Activated T-cell treated with anti-CD3 and anti-CD28 coated beads, Interleukin-2, amount 50 U/mL, for 48 hours (primary cell): Measurements from ENCODE around the gene DHX40.
"Not testable (repeated sequence)": the region's sequence is repeated elsewhere in the genome, so short reads cannot be mapped to it uniquely, and the experiment has no call there.

ENCODE experiments used
- DNase-seq, 2 experiments: peaks; one replicate each; pipeline ENCODE4 v3.0.0-alpha.2; 2020

Gene DHX40, protein sequence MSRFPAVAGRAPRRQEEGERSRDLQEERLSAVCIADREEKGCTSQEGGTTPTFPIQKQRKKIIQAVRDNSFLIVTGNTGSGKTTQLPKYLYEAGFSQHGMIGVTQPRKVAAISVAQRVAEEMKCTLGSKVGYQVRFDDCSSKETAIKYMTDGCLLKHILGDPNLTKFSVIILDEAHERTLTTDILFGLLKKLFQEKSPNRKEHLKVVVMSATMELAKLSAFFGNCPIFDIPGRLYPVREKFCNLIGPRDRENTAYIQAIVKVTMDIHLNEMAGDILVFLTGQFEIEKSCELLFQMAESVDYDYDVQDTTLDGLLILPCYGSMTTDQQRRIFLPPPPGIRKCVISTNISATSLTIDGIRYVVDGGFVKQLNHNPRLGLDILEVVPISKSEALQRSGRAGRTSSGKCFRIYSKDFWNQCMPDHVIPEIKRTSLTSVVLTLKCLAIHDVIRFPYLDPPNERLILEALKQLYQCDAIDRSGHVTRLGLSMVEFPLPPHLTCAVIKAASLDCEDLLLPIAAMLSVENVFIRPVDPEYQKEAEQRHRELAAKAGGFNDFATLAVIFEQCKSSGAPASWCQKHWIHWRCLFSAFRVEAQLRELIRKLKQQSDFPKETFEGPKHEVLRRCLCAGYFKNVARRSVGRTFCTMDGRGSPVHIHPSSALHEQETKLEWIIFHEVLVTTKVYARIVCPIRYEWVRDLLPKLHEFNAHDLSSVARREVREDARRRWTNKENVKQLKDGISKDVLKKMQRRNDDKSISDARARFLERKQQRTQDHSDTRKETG

DNA sequence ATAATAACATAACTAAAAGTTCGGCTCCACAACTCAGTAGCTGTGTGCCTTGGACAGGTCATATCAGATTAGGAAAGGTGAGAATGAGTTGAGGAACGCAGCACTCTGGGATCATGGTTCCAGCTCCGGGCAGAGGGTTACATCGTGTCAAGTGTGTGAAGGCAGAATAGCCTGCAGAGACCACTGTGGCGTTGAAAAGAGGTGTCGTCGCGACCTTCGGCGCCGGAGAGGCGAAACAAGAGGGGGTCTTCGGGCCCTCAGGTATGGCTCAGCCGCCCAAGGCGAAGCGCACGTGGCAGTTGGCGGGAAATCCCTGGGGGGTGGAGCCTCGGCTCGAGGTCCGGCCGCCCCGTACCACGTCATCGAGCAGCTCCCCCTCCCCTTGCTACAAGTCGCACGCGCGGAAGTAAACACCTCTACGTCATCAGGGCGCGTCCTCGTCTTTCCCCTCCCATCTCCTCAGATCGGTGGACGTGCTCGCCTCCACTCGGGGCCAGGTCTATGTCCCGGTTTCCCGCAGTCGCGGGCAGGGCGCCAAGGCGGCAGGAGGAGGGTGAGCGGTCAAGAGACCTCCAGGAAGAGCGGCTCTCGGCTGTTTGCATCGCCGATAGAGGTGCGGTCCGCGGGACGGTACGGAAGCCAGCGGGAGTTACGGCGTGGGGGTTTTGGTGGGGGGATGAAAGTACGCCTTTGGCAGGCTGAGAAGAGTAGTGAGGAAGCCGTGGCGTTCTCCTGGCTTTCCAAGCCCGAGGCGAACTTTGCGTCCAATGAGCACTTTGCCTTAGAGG, at the start of gene DHX40:
Gene DHX40 (plus strand): TSS at position 440 of the 788 bp plus-strand sequence. CDS start 62 bp downstream, at position 502.
- peak; percentile 93 to 95 for DNase-seq

- DNase-seq = no peak
Observed at GRCh38 chr17:59516451-59516850, 49.0 kb upstream of the DHX40 start.

- DNase-seq = no peak
Observed at GRCh38 chr17:59519132-59519531, 46.3 kb upstream of the DHX40 start.

DNA sequence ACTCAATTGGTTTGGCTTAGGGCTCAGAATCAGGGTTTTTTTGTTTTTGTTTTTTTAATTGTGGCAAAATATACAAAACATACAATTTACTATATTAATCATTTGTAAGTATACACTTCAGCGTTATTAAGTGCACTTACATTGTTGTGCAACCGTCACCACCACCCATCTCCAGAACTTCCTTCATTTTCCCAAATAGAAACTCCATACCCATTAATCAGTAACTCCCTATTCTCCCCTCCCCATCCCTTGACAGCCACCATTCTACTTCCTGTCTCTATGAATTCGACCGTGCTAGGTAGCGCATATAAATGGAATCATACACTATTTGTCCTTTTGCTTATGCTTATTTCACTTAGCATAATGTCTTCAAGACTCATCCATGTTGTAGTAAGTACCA, 45.2 kb upstream of the DHX40 start:
- DNase-seq = no peak

DNA sequence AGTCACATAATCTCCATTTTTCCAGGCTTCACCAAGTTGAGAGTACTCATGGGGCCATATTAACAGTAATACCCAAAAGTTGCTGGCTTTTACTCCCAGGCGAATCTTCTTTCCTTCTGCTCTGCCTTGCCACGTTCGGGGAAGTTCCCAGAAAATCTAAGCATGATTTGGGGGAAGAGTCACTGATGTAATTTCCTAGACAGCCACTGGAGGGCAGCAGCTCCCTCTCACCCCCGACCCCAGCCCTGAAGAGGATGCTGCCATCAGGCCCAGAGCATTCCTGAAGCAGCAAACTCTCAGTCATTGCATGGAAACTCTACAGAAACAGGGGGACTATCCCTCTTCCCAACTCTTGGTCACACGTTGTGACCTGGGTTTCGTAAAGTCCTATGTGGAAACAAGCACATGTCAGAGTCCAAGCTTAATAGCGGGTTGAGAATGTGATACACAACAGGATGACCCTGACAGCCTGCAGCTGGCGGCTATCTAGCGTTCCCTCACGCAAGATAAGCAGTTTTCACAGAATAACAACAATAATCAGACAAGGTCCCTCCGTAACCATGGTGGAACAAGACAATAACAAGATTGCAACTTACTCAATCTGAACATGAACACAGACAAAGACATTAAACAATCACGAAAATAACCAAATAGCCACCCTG, 43.8 kb upstream of the DHX40 start:
- peak; percentile 74 to 79 for DNase-seq

DNA sequence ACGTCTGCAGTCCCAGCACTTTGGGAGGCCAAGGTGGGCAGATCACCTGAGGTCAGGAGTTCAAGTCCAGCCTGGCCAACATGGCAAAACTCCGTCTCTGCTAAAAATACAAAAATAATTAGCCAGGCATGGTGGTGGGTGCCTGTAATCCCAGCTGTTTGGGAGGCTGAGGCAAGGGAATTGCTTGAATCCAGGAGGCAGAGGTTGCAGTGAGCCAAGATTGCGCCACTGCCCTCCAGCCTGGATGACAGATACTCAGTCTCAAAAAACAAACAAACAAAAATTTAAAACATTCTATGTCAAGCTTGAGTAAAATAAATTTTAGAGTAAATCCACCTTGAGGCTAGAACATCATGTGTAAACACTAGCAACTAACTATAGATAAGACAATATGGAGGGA, 40.5 kb upstream of the DHX40 start:
- DNase-seq = not testable (repeated sequence)

GRCh38 chr17:59525668-59526067, 39.7 kb upstream of the DHX40 start:
- no peak for DNase-seq

GRCh38 chr17:59526451-59526850, 39.0 kb upstream of the DHX40 start:
- DNase-seq = no peak

DNA sequence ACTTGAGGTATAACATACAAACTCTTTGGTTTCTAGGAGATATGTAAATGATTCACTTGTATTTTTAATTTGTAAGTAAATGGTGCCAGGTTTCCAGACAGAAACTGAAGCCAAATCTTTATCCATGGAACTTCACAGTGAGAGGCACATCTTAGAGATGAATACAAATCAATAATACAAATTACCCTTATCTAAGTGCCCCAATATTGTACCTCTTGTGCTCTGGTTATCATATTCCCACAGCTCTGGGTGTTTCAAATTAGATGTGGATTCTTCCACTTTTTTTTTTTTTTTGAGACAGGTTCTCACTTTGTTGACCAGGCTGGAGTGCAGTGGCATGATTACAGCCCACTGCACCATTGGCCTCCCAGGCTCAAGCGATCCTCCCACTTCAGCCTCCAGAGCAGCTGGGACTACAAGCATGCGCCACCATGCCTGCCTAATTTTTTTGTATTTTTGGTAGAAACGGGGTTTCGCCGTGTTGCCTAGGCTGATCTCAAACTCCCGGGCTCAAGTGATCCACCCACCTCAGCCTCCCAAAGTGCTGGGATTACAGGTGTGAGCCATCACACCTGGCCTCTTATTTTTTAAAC, 38.0 kb upstream of the DHX40 start:
- no peak for DNase-seq

DNA sequence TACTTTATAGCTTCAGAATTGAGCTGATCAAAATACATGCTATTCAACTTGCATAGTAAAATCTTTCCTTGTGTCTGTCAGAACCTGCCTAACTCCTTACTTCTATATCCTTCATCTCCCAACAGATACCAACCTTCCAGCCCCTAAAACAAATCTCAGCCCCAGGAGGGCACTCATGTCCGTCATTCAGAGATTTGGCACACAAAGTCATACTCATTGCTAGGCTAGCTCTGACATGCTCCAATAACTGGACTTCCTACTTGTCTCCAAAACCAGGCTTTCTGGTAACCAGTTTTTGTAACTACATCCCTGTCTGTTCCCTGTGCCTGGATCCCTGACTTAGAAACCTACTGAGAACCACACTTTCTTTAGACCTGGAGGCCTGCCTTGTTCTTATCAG, 37.5 kb upstream of the DHX40 start:
- no peak for DNase-seq

DNA sequence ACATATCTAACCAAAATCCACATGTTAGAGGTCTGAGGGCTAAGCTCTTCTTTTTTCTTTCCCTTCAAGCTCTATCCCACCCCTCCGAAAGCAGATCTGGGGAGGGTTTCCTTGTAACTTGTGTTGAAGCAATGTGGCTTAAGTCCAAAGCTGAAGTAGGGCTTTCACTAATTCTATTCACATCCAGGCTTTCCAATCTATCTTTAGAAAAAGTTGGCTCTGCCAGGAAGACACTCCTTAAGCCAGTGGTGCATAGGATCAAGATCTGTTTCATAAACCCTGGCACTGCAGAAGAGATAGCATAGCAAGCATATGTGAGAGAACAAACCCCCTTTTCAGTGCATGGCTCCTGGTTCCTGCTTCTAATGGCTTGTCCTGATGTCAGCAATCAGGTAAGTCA, 34.9 kb upstream of the DHX40 start:
- DNase-seq = no peak

DNA sequence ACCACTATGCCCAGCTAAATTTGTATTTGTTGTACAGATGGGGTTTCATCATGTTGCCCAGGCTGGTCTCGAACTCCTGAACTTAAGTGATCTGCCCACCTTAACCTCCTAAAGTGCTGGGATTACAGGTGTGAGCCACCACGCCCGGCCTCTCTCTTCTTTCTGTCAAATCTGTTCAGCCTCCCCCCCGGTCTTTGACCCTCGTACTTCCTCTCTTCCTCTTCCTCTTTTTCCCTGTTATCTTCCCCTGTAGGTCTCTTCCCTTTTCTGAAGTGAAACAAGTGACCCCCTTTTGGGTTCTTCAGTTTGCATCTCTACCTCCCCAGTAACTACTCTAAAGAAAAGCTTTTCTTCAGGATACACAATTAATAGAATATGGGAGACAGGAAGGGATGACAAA, 31.7 kb upstream of the DHX40 start:
- DNase-seq = no peak

- no peak for DNase-seq
Observed at GRCh38 chr17:59534583-59534982, 30.8 kb upstream of the DHX40 start.

- no peak for DNase-seq
Observed at GRCh38 chr17:59538195-59538909, 27.1 kb upstream of the DHX40 start.

GRCh38 chr17:59542960-59543635, 22.3 kb upstream of the DHX40 start:
- no peak for DNase-seq

DNA sequence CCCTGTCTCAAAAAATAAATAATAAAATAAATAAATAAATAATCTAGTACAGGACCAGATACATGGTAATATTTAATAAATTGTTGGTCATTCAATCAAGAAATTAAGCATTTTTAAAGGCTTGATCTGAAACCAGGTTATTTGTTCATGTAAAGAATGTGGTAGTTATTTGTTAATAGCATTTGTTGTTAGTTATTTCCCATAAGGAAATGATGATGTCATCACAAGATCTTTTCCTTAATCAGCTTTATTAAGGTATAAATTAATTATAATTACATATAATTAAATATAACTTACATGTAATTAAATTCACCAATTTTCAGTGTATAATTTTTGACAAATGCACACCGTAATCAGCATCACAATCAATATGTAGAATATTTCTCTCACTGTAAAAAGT, 19.5 kb upstream of the DHX40 start:
- no peak for DNase-seq

DNA sequence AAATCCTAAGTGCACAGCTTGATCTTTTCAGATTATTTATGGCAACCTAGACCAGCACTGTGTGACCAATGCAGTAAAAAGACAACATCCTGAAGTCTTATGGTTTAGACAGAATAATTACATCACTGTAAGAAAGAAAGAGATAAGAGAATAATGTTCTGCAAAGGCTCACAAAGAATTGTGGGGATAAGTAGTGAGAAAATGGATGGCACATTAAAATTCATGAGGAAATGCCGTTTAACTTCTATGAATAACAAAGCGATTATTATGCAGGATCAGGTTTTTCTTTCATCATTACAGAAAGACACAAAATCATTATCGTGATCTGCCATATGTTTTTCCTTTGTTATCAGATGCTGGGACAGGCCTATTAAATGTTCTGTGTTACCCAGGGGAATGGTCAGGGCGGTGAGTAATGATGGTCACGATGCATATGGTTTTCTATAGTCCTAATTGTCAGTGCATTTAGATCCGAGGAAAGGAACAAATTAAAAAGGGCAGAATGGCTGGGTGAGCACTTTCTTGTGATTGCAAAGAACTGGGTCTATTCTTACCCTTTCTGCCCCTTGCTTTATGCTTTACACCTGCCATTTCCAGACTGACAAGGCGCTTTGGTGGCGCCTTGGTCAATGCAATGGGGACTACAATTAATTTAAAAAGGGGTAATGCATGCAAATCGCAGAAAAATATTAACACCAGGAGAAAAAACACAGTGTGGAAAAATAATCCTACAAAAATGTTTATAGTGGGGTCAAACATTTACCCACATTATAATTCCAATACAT, 18.1 kb upstream of the DHX40 start:
- DNase-seq = no peak

DNA sequence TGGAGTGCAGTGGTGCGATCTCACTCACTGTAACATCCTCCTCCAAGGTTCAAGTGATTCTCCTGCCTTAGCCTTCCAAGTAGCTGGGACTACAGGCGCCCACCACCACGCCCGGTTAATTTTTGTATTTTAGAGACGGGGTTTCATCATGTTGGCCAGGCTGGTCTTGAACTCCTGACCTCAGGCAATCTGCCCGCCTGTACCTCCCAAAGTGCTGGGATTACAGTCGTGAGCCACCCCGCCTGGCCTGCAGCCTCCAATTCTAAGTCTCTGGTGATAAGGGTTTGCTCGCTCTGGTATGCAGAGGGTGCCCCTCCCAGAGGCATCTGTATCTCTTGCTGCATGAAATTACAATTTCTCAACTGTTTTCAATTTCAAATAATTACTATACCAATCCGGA, 16.4 kb upstream of the DHX40 start:
- DNase-seq = not testable (repeated sequence)

DNA sequence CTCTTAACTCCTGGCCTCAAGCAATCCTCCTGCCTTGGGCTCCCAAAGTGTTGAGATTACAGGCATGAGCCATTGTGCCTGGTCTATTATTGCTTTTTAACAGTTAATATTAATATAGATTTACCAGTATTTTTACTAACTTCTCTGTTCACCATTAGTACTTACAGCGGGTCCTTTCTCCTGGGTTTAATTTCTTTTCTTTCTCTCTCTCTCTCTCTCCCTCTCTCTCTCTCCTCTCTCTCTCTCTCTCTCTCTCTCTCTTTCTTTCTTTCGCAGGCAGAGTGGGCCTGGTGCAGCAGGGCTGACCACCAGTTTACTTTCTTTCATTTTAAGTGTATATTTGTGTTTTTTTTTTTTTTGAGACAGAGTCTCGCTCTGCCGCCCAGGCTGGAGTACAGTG, 14.7 kb upstream of the DHX40 start:
- DNase-seq = no peak

DNA sequence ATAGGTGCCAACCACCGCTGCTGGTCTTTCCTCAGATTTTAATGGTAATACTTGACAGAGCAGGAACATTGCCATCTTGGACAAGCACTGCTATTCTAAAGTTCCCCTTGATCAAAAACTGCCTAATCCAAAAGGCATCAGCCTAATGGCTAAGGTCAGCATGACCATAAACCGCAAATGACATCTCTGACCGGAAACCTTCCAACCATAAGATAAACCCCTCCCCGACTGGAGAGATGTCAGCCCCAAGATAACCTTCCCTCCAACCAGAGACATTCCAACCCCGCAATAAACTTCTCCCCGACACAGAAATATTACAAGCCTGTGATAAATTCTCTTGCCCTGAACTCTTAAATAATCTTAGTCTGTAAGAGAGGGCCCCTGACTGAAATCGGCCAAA, 7.4 kb upstream of the DHX40 start:
- no peak for DNase-seq
